ENCODE results near the gene CDKAL1. TPM values are rescaled to one million over a fixed set of nuclear protein-coding genes. Genes with fewer than 3 reads are reported as not detected.

Gene CDKAL1
- total RNA-seq, 1 donor from 2014 or later = 34.3 TPM

DNA sequence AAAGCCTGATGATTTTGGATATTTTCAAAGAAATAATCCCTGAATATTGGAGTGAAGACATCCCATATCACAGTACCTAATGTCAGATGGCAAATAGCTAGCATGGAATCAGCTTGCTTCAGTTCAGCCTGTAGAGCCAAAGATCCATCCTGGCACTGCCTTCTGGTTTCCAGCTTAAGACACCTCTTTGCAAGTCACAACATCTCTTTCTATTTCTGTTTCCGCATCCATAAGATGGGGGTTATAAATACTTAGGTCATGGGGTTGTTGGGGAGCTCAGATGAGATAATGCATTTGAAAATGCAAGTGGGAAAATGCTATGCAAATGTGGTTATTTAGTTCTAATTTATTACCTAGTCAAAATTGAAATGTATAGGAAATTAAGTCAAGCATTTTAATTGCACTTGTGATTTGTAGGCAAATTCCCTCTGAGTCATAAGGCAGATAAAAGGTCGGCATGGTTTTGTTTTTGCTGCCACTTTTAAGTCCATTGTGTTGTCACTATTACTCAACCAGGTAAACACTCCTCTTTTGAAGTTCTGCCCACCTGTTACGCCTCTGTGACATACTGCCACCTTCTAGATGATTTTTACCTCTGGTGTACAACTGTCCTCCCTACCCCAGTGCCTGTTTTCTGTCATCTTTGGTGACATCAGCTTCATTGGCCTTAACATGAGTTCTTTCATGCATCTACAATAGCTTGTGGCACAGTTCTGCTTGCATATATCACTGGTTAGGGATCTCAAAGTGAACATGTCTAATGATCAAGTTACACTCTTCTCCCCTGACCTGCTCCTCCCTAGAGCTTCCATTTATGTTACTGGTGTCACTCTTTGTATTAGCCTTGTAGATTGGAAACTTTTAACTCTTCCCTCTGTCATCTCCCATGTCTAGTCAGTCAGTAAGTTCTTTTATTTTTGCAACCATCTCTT lies 96.6 kb downstream of the CDKAL1 start:
- Mint-ChIP-seq H3K36me3 (ENCODE audit: insufficient read depth) (peaks cover 4% of the 10 kb centered on the region), H3K27ac (peak overlapping the region; percentile 7), H3K27me3 (no peaks in the 10 kb centered on the region), H3K4me3 (ENCODE audit: low read depth) (no peak overlapping the region), H3K4me1 (ENCODE audit: low read depth) (peaks cover 18% of the 10 kb centered on the region), H3K9me3 (ENCODE audit: low read depth) (peaks cover 3% of the 10 kb centered on the region)
- DNase-seq (ENCODE audit: low spot score, unreplicated experiment) = no peak
- TF ChIP-seq, protein P1, sequence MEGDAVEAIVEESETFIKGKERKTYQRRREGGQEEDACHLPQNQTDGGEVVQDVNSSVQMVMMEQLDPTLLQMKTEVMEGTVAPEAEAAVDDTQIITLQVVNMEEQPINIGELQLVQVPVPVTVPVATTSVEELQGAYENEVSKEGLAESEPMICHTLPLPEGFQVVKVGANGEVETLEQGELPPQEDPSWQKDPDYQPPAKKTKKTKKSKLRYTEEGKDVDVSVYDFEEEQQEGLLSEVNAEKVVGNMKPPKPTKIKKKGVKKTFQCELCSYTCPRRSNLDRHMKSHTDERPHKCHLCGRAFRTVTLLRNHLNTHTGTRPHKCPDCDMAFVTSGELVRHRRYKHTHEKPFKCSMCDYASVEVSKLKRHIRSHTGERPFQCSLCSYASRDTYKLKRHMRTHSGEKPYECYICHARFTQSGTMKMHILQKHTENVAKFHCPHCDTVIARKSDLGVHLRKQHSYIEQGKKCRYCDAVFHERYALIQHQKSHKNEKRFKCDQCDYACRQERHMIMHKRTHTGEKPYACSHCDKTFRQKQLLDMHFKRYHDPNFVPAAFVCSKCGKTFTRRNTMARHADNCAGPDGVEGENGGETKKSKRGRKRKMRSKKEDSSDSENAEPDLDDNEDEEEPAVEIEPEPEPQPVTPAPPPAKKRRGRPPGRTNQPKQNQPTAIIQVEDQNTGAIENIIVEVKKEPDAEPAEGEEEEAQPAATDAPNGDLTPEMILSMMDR (IDR thresholded peaks at IDR 0.05; ENCODE audit: unreplicated experiment) = no peak

DNA sequence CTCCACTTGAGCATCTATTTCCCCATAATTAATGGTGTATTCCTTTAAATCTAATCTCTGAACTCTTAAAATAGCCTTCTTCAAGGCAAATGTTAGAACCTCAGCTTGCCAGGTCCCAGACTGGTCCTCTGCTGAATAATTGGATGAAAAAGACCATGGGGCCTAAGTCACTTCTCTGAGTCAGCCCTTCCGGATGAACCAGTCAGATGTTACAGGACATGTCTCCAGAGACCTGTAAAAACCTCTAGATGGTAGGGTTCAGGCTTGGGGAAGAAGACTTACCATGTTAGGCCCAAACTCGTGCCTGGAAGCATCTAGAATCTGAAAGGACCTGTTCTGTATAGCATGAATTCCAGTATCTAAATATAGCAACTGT lies 97.3 kb downstream of the CDKAL1 start:
- peaks cover 8% of the 10 kb centered on the region for H3K36me3 Mint-ChIP-seq (ENCODE audit: insufficient read depth)
- H3K4me1 Mint-ChIP-seq (ENCODE audit: low read depth) = peaks cover 18% of the 10 kb centered on the region
- H3K27ac Mint-ChIP-seq = peak overlapping the region; percentile 39
- no peak for DNase-seq (ENCODE audit: low spot score, unreplicated experiment)
- TF ChIP-seq, protein P1 (IDR thresholded peaks at IDR 0.05; ENCODE audit: unreplicated experiment) = no peak
- H3K9me3 Mint-ChIP-seq (ENCODE audit: low read depth) = peaks cover 3% of the 10 kb centered on the region
- no peaks in the 10 kb centered on the region for H3K27me3 Mint-ChIP-seq
- H3K4me3 Mint-ChIP-seq (ENCODE audit: low read depth) = no peak overlapping the region

DNA sequence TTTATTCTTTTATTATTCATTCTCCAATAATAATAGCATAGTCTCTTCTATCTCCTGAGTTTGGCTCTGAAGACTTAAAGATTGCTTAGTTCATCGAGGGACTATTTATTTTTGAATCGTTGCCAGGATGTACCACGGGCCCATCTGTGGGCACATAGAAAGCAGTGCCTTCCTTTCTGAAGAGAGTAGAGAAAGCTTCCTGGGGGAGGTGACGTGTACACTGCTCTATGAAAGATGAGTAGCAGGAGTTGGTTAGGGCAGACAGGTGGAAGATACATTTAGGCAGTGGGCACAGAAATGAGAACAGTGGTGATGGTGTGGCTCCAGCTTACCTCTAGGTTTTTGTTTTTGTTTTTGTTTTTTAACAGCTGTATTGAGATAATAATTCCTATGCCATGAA lies 98.4 kb downstream of the CDKAL1 start:
- TF ChIP-seq, protein P1 (IDR thresholded peaks at IDR 0.05; ENCODE audit: unreplicated experiment) = no peak

DNA sequence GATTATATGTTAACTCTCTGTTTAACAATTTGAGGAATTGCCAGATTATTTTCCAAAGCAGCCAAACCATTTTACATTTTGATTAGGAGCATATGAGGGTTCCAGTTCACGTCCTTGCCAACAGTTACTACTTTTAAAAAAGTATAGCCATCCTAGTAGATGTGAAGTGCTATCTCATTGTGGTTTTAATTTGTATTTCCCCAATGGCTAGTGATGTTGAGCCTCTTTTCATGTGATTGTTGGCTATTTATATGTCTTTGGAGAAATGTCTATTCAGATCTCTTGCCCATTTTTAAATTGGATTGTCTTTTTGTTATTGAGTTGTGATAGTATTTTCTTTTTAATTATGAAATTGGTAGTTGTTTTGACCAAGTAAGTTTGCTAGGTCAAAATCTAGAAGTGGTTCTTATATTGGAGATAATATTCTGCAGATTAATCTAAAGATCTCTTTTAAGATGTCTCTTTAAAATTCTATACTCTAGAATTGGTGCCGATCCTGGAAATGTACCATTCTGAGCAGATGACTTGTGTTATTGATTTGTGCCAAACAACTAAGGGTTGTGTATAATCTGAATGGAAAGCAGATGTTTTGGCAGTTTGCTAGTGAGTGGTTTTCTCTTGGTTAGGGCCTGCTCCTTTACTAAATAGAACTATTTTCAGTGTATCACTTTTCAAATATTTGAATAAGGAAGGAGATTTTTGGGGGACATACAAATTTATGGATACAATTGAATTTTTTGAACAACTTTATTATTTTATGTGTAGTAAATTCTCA lies 99.5 kb downstream of the CDKAL1 start:
- Mint-ChIP-seq H3K4me3 (ENCODE audit: low read depth) (no peak overlapping the region), H3K4me1 (ENCODE audit: low read depth) (peaks cover 18% of the 10 kb centered on the region), H3K27me3 (no peaks in the 10 kb centered on the region), H3K9me3 (ENCODE audit: low read depth) (peaks cover 3% of the 10 kb centered on the region), H3K27ac (no peak overlapping the region), H3K36me3 (ENCODE audit: insufficient read depth) (peaks cover 9% of the 10 kb centered on the region)
- TF ChIP-seq, protein P1 (IDR thresholded peaks at IDR 0.05; ENCODE audit: unreplicated experiment) = no peak
- no peak for DNase-seq (ENCODE audit: low spot score, unreplicated experiment)

More for the DNA sequence above, 98.4 kb downstream of the CDKAL1 start:
- Mint-ChIP-seq H3K27ac (no peak overlapping the region), H3K9me3 (ENCODE audit: low read depth) (peaks cover 3% of the 10 kb centered on the region), H3K4me1 (ENCODE audit: low read depth) (peaks cover 18% of the 10 kb centered on the region), H3K27me3 (no peaks in the 10 kb centered on the region), H3K36me3 (ENCODE audit: insufficient read depth) (peaks cover 8% of the 10 kb centered on the region), H3K4me3 (ENCODE audit: low read depth) (no peak overlapping the region)
- DNase-seq (ENCODE audit: low spot score, unreplicated experiment) = no peak

DNA sequence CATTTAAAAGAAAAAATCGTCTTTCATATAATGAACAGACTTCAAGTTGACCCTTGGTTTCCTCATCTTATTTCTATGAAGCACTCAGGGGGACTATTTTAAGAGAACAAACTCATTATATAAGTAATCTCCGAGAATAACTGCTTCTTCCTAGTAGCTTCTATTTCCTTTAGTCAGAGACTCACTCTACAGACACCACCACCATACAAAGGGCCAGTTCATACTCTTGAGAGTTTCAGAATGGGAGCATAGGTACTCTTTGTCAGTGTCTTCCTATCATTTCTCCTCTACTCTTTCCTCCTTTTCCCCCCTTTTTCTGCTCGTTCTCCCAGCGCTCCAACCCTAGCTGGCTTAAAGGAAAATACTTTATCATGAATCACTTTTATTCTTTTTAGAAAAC lies 104.9 kb downstream of the CDKAL1 start:
- peaks cover 11% of the 10 kb centered on the region for H3K9me3 Mint-ChIP-seq (ENCODE audit: low read depth)
- H3K27me3 Mint-ChIP-seq = no peaks in the 10 kb centered on the region
- TF ChIP-seq, protein P1 (IDR thresholded peaks at IDR 0.05; ENCODE audit: unreplicated experiment) = no peak
- no peak overlapping the region for H3K4me3 Mint-ChIP-seq (ENCODE audit: low read depth)
- peaks cover 13% of the 10 kb centered on the region for H3K36me3 Mint-ChIP-seq (ENCODE audit: insufficient read depth)
- no peak overlapping the region for H3K27ac Mint-ChIP-seq
- no peak for DNase-seq (ENCODE audit: low spot score, unreplicated experiment)
- peaks cover 8% of the 10 kb centered on the region for H3K4me1 Mint-ChIP-seq (ENCODE audit: low read depth)

Data from progenitor cell of endocrine pancreas (in vitro differentiated cells).